ENCODE data around the gene WBP4. TPM values are rescaled to one million over a fixed set of nuclear protein-coding genes. Genes with fewer than 3 reads are reported as not detected.

WBP4 gene
- total RNA-seq, 5 donors from 2014 or later (not counting 1 experiment from before 2014, with no cell fraction given) = 4.3 to 7.6 (median 4.8) TPM

- Histone ChIP-seq H3K4me1 (ENCODE audit: control insufficient read depth in 1 of 2, extremely low read depth in 1 of 2, insufficient read depth in 2 of 2, low read length in 2 of 2) (peaks cover 8 to 42% of the 10 kb centered on the region in 2 experiments), H3K36me3 (ENCODE audit: control insufficient read depth in 2 of 2, extremely low read depth in 1 of 2, insufficient read depth in 1 of 2, low read length in 1 of 2) (peaks cover 0 to 5% of the 10 kb centered on the region in 2 donors), H3K27me3 (replicated peaks in 1 of 2; ENCODE audit: control insufficient read depth in 2 of 2, extremely low read depth in 1 of 2, insufficient read depth in 2 of 2, low read length in 1 of 2) (no peaks in the 10 kb centered on the region), H3K4me3 (ENCODE audit: control insufficient read depth in 1 of 2, extremely low read depth in 1 of 2, low read length in 1 of 2) (peak overlapping the region; percentile 64 to 65), H3K27ac (ENCODE audit: low read length) (peak overlapping the region; percentile 95), H3K9me3 (no peaks in the 10 kb centered on the region)
- POLR2A ChIA-PET = interaction anchor here (0.5 to 3.4 kb wide), 12 partner anchors 10 to 1252 kb away, joined by 3 to 25 read pairs (median 4); no protein-coding TSS in a partner anchor
- ATAC-seq (replicated peaks in 1 of 4) (no peak), DNase-seq (peak in 1 of 35 experiments; percentile 53)
- Mint-ChIP-seq H3K36me3 (peaks cover 16% of the 10 kb centered on the region), H3K27me3 (no peaks in the 10 kb centered on the region), H3K4me3 (peak overlapping the region; percentile 85 to 92 (median 90)), H3K4me1 (peaks cover 49 to 68% (median 55%) of the 10 kb centered on the region in 3 donors), H3K9me3 (no peaks in the 10 kb centered on the region), H3K27ac (peak overlapping the region; percentile 94 to 96)
- no CpG with 5 or more reads among the region's 3 CpGs for WGBS (ENCODE audit: insufficient coverage)
- CTCF ChIA-PET = interaction anchor here (0.7 to 4.9 kb wide), 10 partner anchors 9 to 96 kb away, joined by 3 to 35 read pairs (median 10); partner anchors contain the start of gene WBP4 (in 1 of the 2)
Observed at GRCh38 chr13:41017817-41018601, 43.3 kb upstream of the WBP4 start.

GRCh38 chr13:41018602-41018948, 42.7 kb upstream of the WBP4 start:
- ChIA-PET CTCF (interaction anchor here (0.6 to 4.9 kb wide), 21 partner anchors 7 to 112 kb away, joined by 3 to 35 read pairs (median 5); partner anchors contain the start of gene WBP4 (in 2 of the 2)), POLR2A (interaction anchor here (0.6 to 3.4 kb wide), 12 partner anchors 10 to 97 kb away, joined by 3 to 25 read pairs (median 4); no protein-coding TSS in a partner anchor)
- Histone ChIP-seq H3K9me3 (no peaks in the 10 kb centered on the region), H3K4me3 (ENCODE audit: control insufficient read depth in 1 of 2, extremely low read depth in 1 of 2, low read length in 1 of 2) (peak overlapping the region; percentile 64 to 65), H3K36me3 (ENCODE audit: control insufficient read depth in 2 of 2, extremely low read depth in 1 of 2, insufficient read depth in 1 of 2, low read length in 1 of 2) (peaks cover 0 to 3% of the 10 kb centered on the region in 2 donors), H3K4me1 (ENCODE audit: control insufficient read depth in 1 of 2, extremely low read depth in 1 of 2, insufficient read depth in 2 of 2, low read length in 2 of 2) (peaks cover 8 to 37% of the 10 kb centered on the region in 2 experiments), H3K27ac (ENCODE audit: low read length) (peak overlapping the region; percentile 95), H3K27me3 (replicated peaks in 1 of 2; ENCODE audit: control insufficient read depth in 2 of 2, extremely low read depth in 1 of 2, insufficient read depth in 2 of 2, low read length in 1 of 2) (no peaks in the 10 kb centered on the region)
- H3K4me1 Mint-ChIP-seq = peaks cover 46 to 64% (median 53%) of the 10 kb centered on the region in 3 donors
- peaks cover 13% of the 10 kb centered on the region for H3K36me3 Mint-ChIP-seq
- ATAC-seq (replicated peaks in 1 of 4) (no peak), DNase-seq (no peak)
- peak overlapping the region; percentile 95 to 97 for H3K27ac Mint-ChIP-seq
- H3K9me3 Mint-ChIP-seq = no peaks in the 10 kb centered on the region
- no CpG with 5 or more reads among the region's 1 CpG for WGBS (ENCODE audit: insufficient coverage)
- no peaks in the 10 kb centered on the region for H3K27me3 Mint-ChIP-seq
- H3K4me3 Mint-ChIP-seq = peak overlapping the region; percentile 85 to 92 (median 90)

- peaks cover 8 to 33% of the 10 kb centered on the region in 2 experiments for H3K4me1 ChIP-seq (ENCODE audit: control insufficient read depth in 1 of 2, extremely low read depth in 1 of 2, insufficient read depth in 2 of 2, low read length in 2 of 2)
- H3K4me3 ChIP-seq (ENCODE audit: control insufficient read depth in 1 of 2, extremely low read depth in 1 of 2, low read length in 1 of 2) = peak within 1 kb of the TSS; percentile 64 to 65
- Mint-ChIP-seq H3K4me1 (peaks cover 44 to 63% (median 51%) of the 10 kb centered on the region in 3 donors), H3K27me3 (no peaks in the 10 kb centered on the region), H3K36me3 (peaks cover 10% of the 10 kb centered on the region), H3K9me3 (no peaks in the 10 kb centered on the region), H3K4me3 (peak within 1 kb of the TSS; percentile 85 to 92 (median 90)), H3K27ac (peak within 1 kb of the TSS; percentile 95 to 97)
- ChIA-PET CTCF (interaction anchor here (0.6 to 4.9 kb wide), 28 partner anchors 8 to 112 kb away, joined by 3 to 35 read pairs (median 4); partner anchors contain the start of gene WBP4 (in 2 of the 2)), POLR2A (interaction anchor here (0.6 to 3.4 kb wide), 16 partner anchors 11 to 702 kb away, joined by 3 to 25 read pairs (median 4); partner anchors contain the start of gene WBP4 (in 1 of the 2))
- peak within 1 kb of the TSS; percentile 95 for H3K27ac ChIP-seq (ENCODE audit: low read length)
- 0% methylated on average over 1 of the region's 4 CpGs for WGBS (ENCODE audit: insufficient coverage)
- DNase-seq (peak; percentile 10 to 84 (median 51)), ATAC-seq (replicated peaks in 1 of 4) (peak; percentile 90 to 96 (median 94))
- no peaks in the 10 kb centered on the region for H3K9me3 ChIP-seq
- H3K27me3 ChIP-seq (replicated peaks in 1 of 2; ENCODE audit: control insufficient read depth in 2 of 2, extremely low read depth in 1 of 2, insufficient read depth in 2 of 2, low read length in 1 of 2) = no peaks in the 10 kb centered on the region
- peaks cover 0 to 3% of the 10 kb centered on the region in 2 donors for H3K36me3 ChIP-seq (ENCODE audit: control insufficient read depth in 2 of 2, extremely low read depth in 1 of 2, insufficient read depth in 1 of 2, low read length in 1 of 2)
Observed at GRCh38 chr13:41019011-41019487, 42.3 kb upstream of the WBP4 start, which contains the start of gene ELF1. ELF1 (minus strand) TSS chr13:41019316; CDS start chr13:40982054, 37,262 bp downstream.

GRCh38 chr13:41019578-41020347, 41.5 kb upstream of the WBP4 start:
- Mint-ChIP-seq H3K4me3 (peak overlapping the region; percentile 8 to 85 (median 17)), H3K27ac (peak overlapping the region; percentile 73 to 97), H3K4me1 (peaks cover 41 to 63% (median 49%) of the 10 kb centered on the region in 3 donors), H3K9me3 (no peaks in the 10 kb centered on the region), H3K36me3 (peaks cover 7% of the 10 kb centered on the region), H3K27me3 (no peaks in the 10 kb centered on the region)
- no peaks in the 10 kb centered on the region for H3K27me3 ChIP-seq (replicated peaks in 1 of 2; ENCODE audit: control insufficient read depth in 2 of 2, extremely low read depth in 1 of 2, insufficient read depth in 2 of 2, low read length in 1 of 2)
- peak overlapping the region in 1 of 2 donors; percentile 65 for H3K4me3 ChIP-seq (ENCODE audit: control insufficient read depth in 1 of 2, extremely low read depth in 1 of 2, low read length in 1 of 2)
- peak overlapping the region; percentile 95 for H3K27ac ChIP-seq (ENCODE audit: low read length)
- ChIA-PET POLR2A (interaction anchor here (0.6 to 3.4 kb wide), 20 partner anchors 11 to 703 kb away, joined by 3 to 25 read pairs (median 4); partner anchors contain the start of gene WBP4 (in 1 of the 2)), CTCF (interaction anchor here (0.6 to 4.9 kb wide), 24 partner anchors 8 to 98 kb away, joined by 3 to 35 read pairs (median 5); partner anchors contain the start of gene WBP4 (in 2 of the 2))
- WGBS (ENCODE audit: insufficient coverage) = 100% methylated on average over 1 of the region's 2 CpGs
- H3K9me3 ChIP-seq = no peaks in the 10 kb centered on the region
- DNase-seq (no peak), ATAC-seq (replicated peaks in 1 of 4) (no peak)
- peaks cover 0 to 3% of the 10 kb centered on the region in 2 donors for H3K36me3 ChIP-seq (ENCODE audit: control insufficient read depth in 2 of 2, extremely low read depth in 1 of 2, insufficient read depth in 1 of 2, low read length in 1 of 2)
- peaks cover 8 to 26% of the 10 kb centered on the region in 2 experiments for H3K4me1 ChIP-seq (ENCODE audit: control insufficient read depth in 1 of 2, extremely low read depth in 1 of 2, insufficient read depth in 2 of 2, low read length in 2 of 2)

- POLR2A ChIA-PET = no interaction called here
- WGBS (ENCODE audit: insufficient coverage) = no CpG with 5 or more reads among the region's 4 CpGs
- H3K27ac Mint-ChIP-seq = peak overlapping the region; percentile 71 to 81
Observed at GRCh38 chr13:41025518-41025917, 35.8 kb upstream of the WBP4 start.

More at GRCh38 chr13:41025518-41025917, 35.8 kb upstream of the WBP4 start:
- Histone ChIP-seq H3K4me1 (ENCODE audit: control insufficient read depth in 1 of 2, extremely low read depth in 1 of 2, insufficient read depth in 2 of 2, low read length in 2 of 2) (peaks cover 0 to 3% of the 10 kb centered on the region in 2 experiments), H3K27ac (ENCODE audit: low read length) (no peak overlapping the region), H3K27me3 (replicated peaks in 1 of 2; ENCODE audit: control insufficient read depth in 2 of 2, extremely low read depth in 1 of 2, insufficient read depth in 2 of 2, low read length in 1 of 2) (no peaks in the 10 kb centered on the region), H3K4me3 (ENCODE audit: control insufficient read depth in 1 of 2, extremely low read depth in 1 of 2, low read length in 1 of 2) (no peak overlapping the region), H3K9me3 (no peaks in the 10 kb centered on the region), H3K36me3 (ENCODE audit: control insufficient read depth in 2 of 2, extremely low read depth in 1 of 2, insufficient read depth in 1 of 2, low read length in 1 of 2) (no peaks in the 10 kb centered on the region)
- CTCF ChIA-PET = interaction anchor here in 1 of 2 donors (1.4 kb wide), 1 partner anchor 14 kb away, joined by 3 read pairs; no protein-coding TSS in a partner anchor
- no peak overlapping the region for H3K4me3 Mint-ChIP-seq
- H3K27me3 Mint-ChIP-seq = no peaks in the 10 kb centered on the region
- H3K4me1 Mint-ChIP-seq = peaks cover 29 to 48% (median 42%) of the 10 kb centered on the region in 3 donors
- H3K36me3 Mint-ChIP-seq = peaks cover 5% of the 10 kb centered on the region
- DNase-seq (no peak), ATAC-seq (replicated peaks in 1 of 4) (no peak)
- no peaks in the 10 kb centered on the region for H3K9me3 Mint-ChIP-seq
